ENCODE data around the gene NTRK2.

The NTRK2 gene

DNA sequence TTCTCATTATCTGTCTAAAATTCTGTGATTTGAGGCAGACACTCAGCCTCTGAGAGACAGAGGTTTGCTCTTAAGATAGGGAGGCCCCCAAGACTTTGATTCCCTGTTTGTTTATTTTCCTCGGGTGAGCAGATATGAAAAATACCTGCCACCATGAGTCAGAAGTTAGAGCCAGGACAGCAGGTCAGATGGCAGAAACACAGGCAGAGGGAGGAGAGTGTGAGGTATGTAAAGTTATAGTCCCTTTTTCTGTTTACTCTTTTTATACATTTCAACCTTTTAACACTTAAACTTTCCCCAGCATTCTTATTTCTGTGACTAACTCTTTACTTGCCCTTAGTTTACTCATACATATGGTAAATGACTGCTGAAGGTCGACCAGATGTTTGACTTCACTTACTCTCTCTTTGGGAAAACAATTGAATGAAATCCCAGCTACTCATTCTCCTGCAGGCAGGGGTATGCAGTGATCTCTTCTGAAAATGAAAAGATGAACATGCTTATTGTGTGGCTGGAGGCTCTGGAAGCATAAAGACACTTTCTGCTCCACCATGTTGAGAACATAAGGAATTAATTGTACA, 383.8 kb downstream of the NTRK2 start:
- Histone ChIP-seq H3K9me3 (ENCODE audit: control insufficient read depth, insufficient read depth, low read length) (no peaks in the 10 kb centered on the region), H3K79me2 (ENCODE audit: control insufficient read depth, low read length) (no peaks in the 10 kb centered on the region), H3F3A (ENCODE audit: control insufficient read depth, insufficient read depth) (no peaks in the 10 kb centered on the region), H3K4me1 (ENCODE audit: control insufficient read depth, low read length) (no peaks in the 10 kb centered on the region), H3K4me2 (ENCODE audit: low read length) (no peak overlapping the region), H3K27me3 (ENCODE audit: control insufficient read depth, low read length) (no peaks in the 10 kb centered on the region), H4K20me1 (ENCODE audit: control insufficient read depth, insufficient read depth, low read depth, low read length) (no peaks in the 10 kb centered on the region), H3K27ac (ENCODE audit: low read depth, low read length) (no peak overlapping the region), H3K4me3 (ENCODE audit: low read length) (no peak overlapping the region), H3K9me2 (replicated peaks; ENCODE audit: control insufficient read depth, low read length) (no peaks in the 10 kb centered on the region), H3K36me3 (ENCODE audit: control insufficient read depth, low read length) (no peaks in the 10 kb centered on the region)
- no peak for TF ChIP-seq EZH2phosphoT487 (IDR thresholded peaks at IDR 0.05; ENCODE audit: borderline replicate concordance, low read length)
- TF ChIP-seq, protein P1, sequence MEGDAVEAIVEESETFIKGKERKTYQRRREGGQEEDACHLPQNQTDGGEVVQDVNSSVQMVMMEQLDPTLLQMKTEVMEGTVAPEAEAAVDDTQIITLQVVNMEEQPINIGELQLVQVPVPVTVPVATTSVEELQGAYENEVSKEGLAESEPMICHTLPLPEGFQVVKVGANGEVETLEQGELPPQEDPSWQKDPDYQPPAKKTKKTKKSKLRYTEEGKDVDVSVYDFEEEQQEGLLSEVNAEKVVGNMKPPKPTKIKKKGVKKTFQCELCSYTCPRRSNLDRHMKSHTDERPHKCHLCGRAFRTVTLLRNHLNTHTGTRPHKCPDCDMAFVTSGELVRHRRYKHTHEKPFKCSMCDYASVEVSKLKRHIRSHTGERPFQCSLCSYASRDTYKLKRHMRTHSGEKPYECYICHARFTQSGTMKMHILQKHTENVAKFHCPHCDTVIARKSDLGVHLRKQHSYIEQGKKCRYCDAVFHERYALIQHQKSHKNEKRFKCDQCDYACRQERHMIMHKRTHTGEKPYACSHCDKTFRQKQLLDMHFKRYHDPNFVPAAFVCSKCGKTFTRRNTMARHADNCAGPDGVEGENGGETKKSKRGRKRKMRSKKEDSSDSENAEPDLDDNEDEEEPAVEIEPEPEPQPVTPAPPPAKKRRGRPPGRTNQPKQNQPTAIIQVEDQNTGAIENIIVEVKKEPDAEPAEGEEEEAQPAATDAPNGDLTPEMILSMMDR (IDR thresholded peaks at IDR 0.05; ENCODE audit: low read depth, low read length, poor library complexity, severe bottlenecking) = no peak

DNA sequence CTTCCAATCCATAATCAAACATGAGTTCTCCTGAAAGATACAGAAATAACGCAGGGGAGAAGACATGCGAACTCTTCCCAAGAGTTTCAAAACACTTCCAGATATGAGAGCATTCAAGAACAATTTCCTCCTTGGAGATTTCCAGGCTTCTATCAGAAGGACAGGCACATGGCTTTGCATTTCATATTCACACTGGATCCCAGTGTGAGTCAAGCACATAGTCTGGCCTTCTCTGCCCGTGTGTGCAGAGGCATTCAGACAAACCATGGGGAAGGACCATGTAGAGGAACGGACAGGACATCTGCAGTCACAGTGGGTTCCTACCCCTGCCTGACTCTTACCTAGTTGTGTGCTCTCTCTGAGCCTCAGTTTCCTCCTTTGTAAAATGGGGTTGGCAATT, 384.5 kb downstream of the NTRK2 start:
- Histone ChIP-seq H3K9me2 (replicated peaks; ENCODE audit: control insufficient read depth, low read length) (no peaks in the 10 kb centered on the region; the same call in 1 of the 2 replicates), H3K9me3 (ENCODE audit: control insufficient read depth, insufficient read depth, low read length) (no peaks in the 10 kb centered on the region), H3K79me2 (ENCODE audit: control insufficient read depth, low read length) (no peaks in the 10 kb centered on the region), H3K36me3 (ENCODE audit: control insufficient read depth, low read length) (no peaks in the 10 kb centered on the region), H4K20me1 (ENCODE audit: control insufficient read depth, insufficient read depth, low read depth, low read length) (no peaks in the 10 kb centered on the region), H3K4me1 (ENCODE audit: control insufficient read depth, low read length) (no peaks in the 10 kb centered on the region), H3K27ac (ENCODE audit: low read depth, low read length) (no peak overlapping the region), H3K27me3 (ENCODE audit: control insufficient read depth, low read length) (no peaks in the 10 kb centered on the region), H3K4me2 (ENCODE audit: low read length) (no peak overlapping the region), H3F3A (ENCODE audit: control insufficient read depth, insufficient read depth) (no peaks in the 10 kb centered on the region), H3K4me3 (ENCODE audit: low read length) (no peak overlapping the region)
- no peak for TF ChIP-seq EZH2phosphoT487 (IDR thresholded peaks at IDR 0.05; ENCODE audit: borderline replicate concordance, low read length)
- TF ChIP-seq, protein P1 (IDR thresholded peaks at IDR 0.05; ENCODE audit: low read depth, low read length, poor library complexity, severe bottlenecking) = no peak

DNA sequence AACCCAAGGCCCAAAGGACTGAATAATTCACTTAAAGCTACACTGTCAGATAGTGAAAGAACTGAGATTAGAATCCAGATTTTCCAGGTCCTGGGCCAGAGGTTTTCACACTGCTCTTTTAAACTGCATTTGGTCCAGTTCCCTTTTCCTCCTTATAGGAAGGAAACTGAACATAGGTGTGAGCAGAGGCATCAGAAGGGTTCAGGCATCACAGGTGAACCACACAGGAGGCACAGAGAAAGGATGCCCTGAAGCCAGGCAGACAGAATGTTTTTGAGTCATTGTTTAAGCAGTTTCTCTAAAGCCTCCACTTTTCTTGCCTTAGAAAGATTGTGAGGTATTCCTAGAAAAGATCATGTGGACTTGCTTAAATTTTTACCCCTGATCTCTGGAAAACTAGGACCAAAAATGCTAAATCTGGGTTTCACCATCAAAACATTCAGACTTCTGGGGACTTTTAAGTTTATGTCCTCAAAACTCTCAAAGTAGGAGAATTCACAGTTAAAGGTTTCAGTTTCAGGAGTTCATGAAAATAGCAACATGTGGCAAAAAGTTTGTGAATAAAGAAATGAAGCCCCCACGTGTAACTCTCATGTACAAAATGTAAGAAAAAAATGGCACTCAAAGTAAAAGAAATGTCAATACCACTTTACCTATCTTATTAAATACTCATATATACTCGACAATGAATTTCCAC, 386.1 kb downstream of the NTRK2 start:
- no peak for TF ChIP-seq EZH2phosphoT487 (IDR thresholded peaks at IDR 0.05; ENCODE audit: borderline replicate concordance, low read length)
- TF ChIP-seq, protein P1 (IDR thresholded peaks at IDR 0.05; ENCODE audit: low read depth, low read length, poor library complexity, severe bottlenecking) = no peak
- no peak overlapping the region for H3K27ac ChIP-seq (ENCODE audit: low read depth, low read length)
- no peaks in the 10 kb centered on the region for H3K79me2 ChIP-seq (ENCODE audit: control insufficient read depth, low read length)
- H3K9me2 ChIP-seq (replicated peaks; ENCODE audit: control insufficient read depth, low read length) = no peaks in the 10 kb centered on the region; the same call in 1 of the 2 replicates
- H3K9me3 ChIP-seq (ENCODE audit: control insufficient read depth, insufficient read depth, low read length) = no peaks in the 10 kb centered on the region
- no peaks in the 10 kb centered on the region for H4K20me1 ChIP-seq (ENCODE audit: control insufficient read depth, insufficient read depth, low read depth, low read length)
- H3K4me1 ChIP-seq (ENCODE audit: control insufficient read depth, low read length) = no peaks in the 10 kb centered on the region
- no peak overlapping the region for H3K4me2 ChIP-seq (ENCODE audit: low read length)
- H3F3A ChIP-seq (ENCODE audit: control insufficient read depth, insufficient read depth) = no peaks in the 10 kb centered on the region
- H3K27me3 ChIP-seq (ENCODE audit: control insufficient read depth, low read length) = no peaks in the 10 kb centered on the region
- no peaks in the 10 kb centered on the region for H3K36me3 ChIP-seq (ENCODE audit: control insufficient read depth, low read length)
- no peak overlapping the region for H3K4me3 ChIP-seq (ENCODE audit: low read length)
